Liver (tissue), 9 donors: ENCODE measurements around the gene PTPRN2. TPM values are rescaled to one million over a fixed set of nuclear protein-coding genes. Genes with fewer than 3 reads are reported as not detected.

Source experiments
- DNase-seq: peaks from one replicate; pipeline ENCODE4 v3.0.0-alpha.2; 2017; ENCODE audit warnings: low spot score
- H3K27ac ChIP-seq, 2 donors: one replicate each; pipeline ENCODE4 v1.7.0; 2013; ENCODE audit warnings: inconsistent platforms in 2 of 2, low read length in 2 of 2, control low read depth in 1 of 2, low read depth in 1 of 2, mild to moderate bottlenecking in 1 of 2
- H3K27me3 ChIP-seq, 4 donors: one replicate each; pipeline versions ENCODE4 v1.6.1 to v1.7.0; 2013; ENCODE audit warnings: low read length in 3 of 4, inconsistent platforms in 1 of 4, mild to moderate bottlenecking in 1 of 4, moderate library complexity in 1 of 4; ENCODE audit not compliant: control insufficient read depth in 4 of 4, insufficient read depth in 4 of 4
- H3K36me3 ChIP-seq, 4 donors: one replicate each; pipeline versions ENCODE4 v1.6.1 to v1.7.0; 2013; ENCODE audit warnings: low read length in 3 of 4, mild to moderate bottlenecking in 3 of 4, low read depth in 1 of 4, moderate library complexity in 1 of 4; ENCODE audit not compliant: control insufficient read depth in 4 of 4, insufficient read depth in 3 of 4
- H3K4me1 ChIP-seq, 4 donors: one replicate each; pipeline versions ENCODE4 v1.6.1 to v1.7.0; 2013; ENCODE audit warnings: low read length in 3 of 4, mild to moderate bottlenecking in 3 of 4, moderate library complexity in 1 of 4; ENCODE audit not compliant: control insufficient read depth in 4 of 4, insufficient read depth in 4 of 4
- H3K4me3 ChIP-seq, 3 donors: one replicate each; pipeline versions ENCODE4 v1.6.1 to v1.7.0; 2013; ENCODE audit warnings: low read length in 3 of 3, control low read depth in 1 of 3, low read depth in 1 of 3, mild to moderate bottlenecking in 1 of 3
- H3K9ac ChIP-seq, 2 donors: one replicate each; pipeline ENCODE4 v1.7.0; 2013; ENCODE audit warnings: low read length in 2 of 2, mild to moderate bottlenecking in 2 of 2, moderate library complexity in 2 of 2, control low read depth in 1 of 2, low read depth in 1 of 2
- H3K9me3 ChIP-seq, 4 donors: one replicate each; pipeline versions ENCODE4 v1.6.1 to v1.7.0; 2013; ENCODE audit warnings: low read length in 3 of 4; ENCODE audit not compliant: control insufficient read depth in 4 of 4
- CTCF ChIP-seq: fragments of 150-350 bp; IDR thresholded peaks from 2 replicates; pipeline ENCODE4 v1.5.1; 2017; ENCODE audit warnings: improper control_type of control experiment, low read depth, low read length; ENCODE audit not compliant: missing input control
- EGR1 ChIP-seq, 2 donors: IDR thresholded peaks; 2 replicates each; pipeline ENCODE4 v1.6.1; 2016 to 2018; ENCODE audit warnings: antibody characterized with exemption in 2 of 2, low read depth in 2 of 2
- FOXA1 ChIP-seq: IDR thresholded peaks from 2 replicates; pipeline ENCODE4 v1.6.1; 2016; ENCODE audit warnings: antibody characterized with exemption
- FOXA2 ChIP-seq: IDR thresholded peaks from 2 replicates; pipeline ENCODE4 v1.6.1; 2016; ENCODE audit warnings: antibody characterized with exemption
- HNF4A ChIP-seq, 2 donors: conservative IDR thresholded peaks; 2 replicates each; pipeline ENCODE4 v1.6.1; 2016; ENCODE audit warnings: antibody characterized with exemption in 2 of 2, mild to moderate bottlenecking in 2 of 2
- HNF4G ChIP-seq: IDR thresholded peaks from 2 replicates; pipeline ENCODE4 v1.6.1; 2016; ENCODE audit warnings: antibody characterized with exemption
- JUND ChIP-seq, 2 donors: IDR thresholded peaks; 2 replicates each; pipeline ENCODE4 v1.6.1; 2016; ENCODE audit warnings: antibody characterized with exemption in 2 of 2
- NR2F2 ChIP-seq: IDR thresholded peaks from 2 replicates; pipeline ENCODE4 v1.6.1; 2016; ENCODE audit warnings: antibody characterized with exemption
- RAD21 ChIP-seq, 2 donors: IDR thresholded peaks; 2 replicates each; pipeline ENCODE4 v1.6.1; 2016; ENCODE audit warnings: antibody characterized with exemption in 2 of 2, mild to moderate bottlenecking in 2 of 2
- REST ChIP-seq: IDR thresholded peaks from 2 replicates; pipeline ENCODE4 v1.6.1; 2016; ENCODE audit warnings: antibody characterized with exemption, mild to moderate bottlenecking
- RXRA ChIP-seq, 2 donors: IDR thresholded peaks; 2 replicates each; pipeline ENCODE4 v1.6.1; 2017 to 2018; ENCODE audit warnings: antibody characterized with exemption in 2 of 2, mild to moderate bottlenecking in 1 of 2
- SP1 ChIP-seq: IDR thresholded peaks from 2 replicates; pipeline ENCODE4 v1.6.1; 2018; ENCODE audit warnings: antibody characterized with exemption, mild to moderate bottlenecking
- TAF1 ChIP-seq: conservative IDR thresholded peaks from 2 replicates; pipeline ENCODE4 v1.6.1; 2016; ENCODE audit warnings: antibody characterized with exemption, mild to moderate bottlenecking
- YY1 ChIP-seq: IDR thresholded peaks from 2 replicates; pipeline ENCODE4 v1.6.1; 2016; ENCODE audit warnings: antibody characterized with exemption, mild to moderate bottlenecking
- ZBTB33 ChIP-seq: IDR thresholded peaks from 2 replicates; pipeline ENCODE4 v1.6.1; 2016; ENCODE audit warnings: antibody characterized with exemption
- WGBS: extraction: QIAGEN DNeasy Blood & Tissue Kit; methylation state at CpG from one replicate; pipeline ENCODE4 v1.1.7; 2013; 5-methylcytosine and 5-hydroxymethylcytosine counted together
- polyA plus RNA-seq, 2 donors: library from polyadenylated mRNA; stranded (reverse) in 1 of 2; unstranded in 1 of 2; fragments of 200-250 nt in 1 of 2; fragments of >200 nt in 1 of 2; fragmentation: Nextera tagmentation in 1 of 2; extraction: Ambion mirVana in 1 of 2; gene quantifications; one replicate each; pipeline versions ENCODE4 v1.2.1 to v1.2.3, GENCODE V29; 2013 to 2015
- total RNA-seq, 2 donors: library from RNA; depleted of rRNA; stranded (reverse); fragments of >200 nt; gene quantifications; one replicate each; pipeline ENCODE4 v1.2.3, GENCODE V29; 2014
- TF ChIP-seq, protein P1 (sequence below): IDR thresholded peaks from 2 replicates; pipeline ENCODE4 v1.6.1; 2016; ENCODE audit warnings: antibody characterized with exemption
- donor health status: healthy.
- donor health status: healthy.
- donor health status: healthy.
- donor health status: healthy.
- donor health status: healthy.

Gene PTPRN2
- total and polyA plus RNA-seq, 4 donors, result 0.75 to 1.9 (median 1.1) TPM

DNA sequence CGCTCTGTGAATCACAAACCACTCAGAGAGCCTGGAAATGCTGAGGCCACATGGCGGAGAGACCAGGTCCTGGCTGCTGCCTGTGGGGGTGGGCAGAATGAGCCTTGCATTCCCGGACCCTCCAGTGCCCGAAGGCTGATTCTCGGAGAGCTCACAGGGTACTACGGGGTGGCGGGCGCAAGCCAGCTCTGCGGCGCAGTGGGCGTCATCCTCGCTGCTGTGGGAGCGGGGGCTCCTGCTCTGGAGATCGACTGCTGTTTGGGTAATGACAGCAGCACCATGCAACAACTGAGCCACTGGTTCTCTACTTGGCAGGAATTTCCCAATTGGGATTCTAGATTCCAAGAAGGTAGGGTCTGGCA lies 108.0 kb downstream of the PTPRN2 start:
- no peak for DNase-seq
- no peaks in the 10 kb centered on the region for H3K27me3 ChIP-seq
- no peak overlapping the region for H3K27ac ChIP-seq
- no peaks in the 10 kb centered on the region for H3K36me3 ChIP-seq
- 89% methylated on average over 14 of the region's 14 CpGs for WGBS
- TF ChIP-seq, protein P1, sequence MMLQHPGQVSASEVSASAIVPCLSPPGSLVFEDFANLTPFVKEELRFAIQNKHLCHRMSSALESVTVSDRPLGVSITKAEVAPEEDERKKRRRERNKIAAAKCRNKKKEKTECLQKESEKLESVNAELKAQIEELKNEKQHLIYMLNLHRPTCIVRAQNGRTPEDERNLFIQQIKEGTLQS, result no peak
- TF ChIP-seq CTCF (no peak), EGR1 (IDR thresholded peaks at IDR 0.05; ENCODE audit: low read depth in 2 of 2) (no peak)
- H3K4me3 ChIP-seq, result no peak overlapping the region
- no peaks in the 10 kb centered on the region for H3K4me1 ChIP-seq
- no peak overlapping the region for H3K9ac ChIP-seq
- no peaks in the 10 kb centered on the region for H3K9me3 ChIP-seq

DNA sequence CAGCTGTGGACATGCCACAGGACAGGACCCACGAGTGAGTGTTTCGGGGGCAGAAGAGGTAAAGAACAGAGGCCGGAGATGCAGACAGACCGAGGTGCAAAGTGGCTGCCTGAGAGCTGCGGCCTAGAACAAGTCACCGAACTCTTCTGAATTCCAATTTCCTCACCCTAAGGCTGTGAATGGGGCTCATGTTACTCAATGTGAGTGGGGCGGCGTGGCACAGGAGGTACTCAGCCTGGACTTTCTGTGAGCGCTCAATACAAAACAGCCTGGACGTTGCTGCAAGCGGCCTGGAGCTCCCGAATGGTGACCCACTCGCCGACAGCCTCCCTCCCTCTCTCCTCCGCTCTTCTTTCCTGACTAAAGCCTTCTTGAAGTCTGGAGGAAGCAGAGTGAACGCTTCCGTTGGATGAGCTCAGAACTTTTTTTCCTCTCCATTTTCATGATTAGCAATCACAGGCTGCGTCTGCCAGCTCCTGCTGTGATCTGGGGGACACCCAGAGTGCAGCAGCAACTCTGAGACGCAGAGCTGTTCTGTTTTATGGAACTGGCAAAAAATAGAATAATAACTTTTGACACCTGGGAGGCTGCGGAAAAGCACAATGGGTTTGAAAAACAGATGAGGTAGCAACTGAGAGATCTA lies 108.5 kb downstream of the PTPRN2 start:
- TF ChIP-seq HNF4G (no peak), TAF1 (no peak), FOXA1 (no peak), NR2F2 (no peak), ZBTB33 (no peak), HNF4A (conservative IDR thresholded peaks at IDR 0.05) (no peak), SP1 (no peak), RAD21 (IDR thresholded peaks at IDR 0.05) (no peak), RXRA (IDR thresholded peaks at IDR 0.05) (no peak), YY1 (no peak)
- H3K4me3 ChIP-seq, result no peak overlapping the region
- no peaks in the 10 kb centered on the region for H3K4me1 ChIP-seq
- 73% methylated on average over 20 of the region's 20 CpGs for WGBS
- no peaks in the 10 kb centered on the region for H3K9me3 ChIP-seq
- no peaks in the 10 kb centered on the region for H3K36me3 ChIP-seq
- no peak overlapping the region for H3K9ac ChIP-seq
- no peak for DNase-seq
- H3K27ac ChIP-seq, result no peak overlapping the region
- H3K27me3 ChIP-seq, result no peaks in the 10 kb centered on the region

DNA sequence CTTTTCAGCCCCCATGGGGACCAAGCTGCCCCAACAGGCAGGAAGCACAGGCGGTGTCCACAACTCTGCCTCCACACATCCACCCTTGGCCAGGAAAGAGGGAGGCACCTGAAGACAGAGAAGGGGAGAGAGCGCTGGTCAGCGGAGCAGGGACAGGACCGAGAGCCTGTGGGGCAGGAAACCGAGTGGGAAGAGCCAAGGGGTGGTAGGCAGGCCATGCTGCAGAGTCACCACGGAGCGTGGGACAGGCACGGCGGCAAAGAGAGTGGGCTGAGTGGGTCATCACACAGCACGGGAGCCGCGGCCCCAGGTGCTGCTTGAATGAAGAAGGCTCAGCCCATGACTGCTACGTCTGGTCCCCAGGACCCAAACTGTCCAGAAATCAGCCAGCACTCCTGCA lies 109.8 kb downstream of the PTPRN2 start:
- no peak for TF ChIP-seq FOXA1
- TF ChIP-seq JUND (IDR thresholded peaks at IDR 0.05), result no peak
- TF ChIP-seq REST, result no peak
- no peak for TF ChIP-seq FOXA2
- Histone ChIP-seq H3K36me3 (no peaks in the 10 kb centered on the region), H3K27ac (no peak overlapping the region), H3K4me1 (no peaks in the 10 kb centered on the region), H3K9me3 (no peaks in the 10 kb centered on the region), H3K27me3 (no peaks in the 10 kb centered on the region), H3K9ac (no peak overlapping the region), H3K4me3 (no peak overlapping the region)
- 86% methylated on average over 13 of the region's 13 CpGs for WGBS
- no peak for DNase-seq
